Chondrocyte (in vitro differentiated cells): ENCODE data around the gene TUSC2. TPM values are rescaled to one million over a fixed set of nuclear protein-coding genes. Genes with fewer than 3 reads are reported as not detected.
A peak's percentile ranks its signal among the peaks of the same experiment; 100 is the strongest.

Experiments
- DNase-seq: peaks from one replicate; pipeline ENCODE4 v3.0.0; 2021; ENCODE audit warnings: mixed read lengths, low spot score
- H3K27ac Mint-ChIP-seq: one replicate; pipeline ENCODE4 v1.8.0; 2021; ENCODE audit warnings: mild to moderate bottlenecking, moderate library complexity, mixed read lengths; ENCODE audit not compliant: unreplicated experiment
- H3K27me3 Mint-ChIP-seq: 2 replicates; pipeline ENCODE4 v1.8.0; 2021; ENCODE audit warnings: low read depth, mixed read lengths
- H3K36me3 Mint-ChIP-seq: 2 replicates; pipeline ENCODE4 v1.8.0; 2021; ENCODE audit warnings: low read depth, mixed read lengths
- H3K4me1 Mint-ChIP-seq: 2 replicates; pipeline ENCODE4 v1.8.0; 2021; ENCODE audit warnings: low read depth, mild to moderate bottlenecking, mixed read lengths
- H3K4me3 Mint-ChIP-seq: one replicate; pipeline ENCODE4 v1.8.0; 2021; ENCODE audit warnings: mild to moderate bottlenecking, moderate library complexity, mixed read lengths; ENCODE audit not compliant: unreplicated experiment
- H3K9me3 Mint-ChIP-seq: 2 replicates; pipeline ENCODE4 v1.8.0; 2021; ENCODE audit warnings: low read depth, mixed read lengths
- total RNA-seq: library from RNA; stranded (reverse); gene quantifications from 3 replicates; pipeline ENCODE4 v1.2.1, GENCODE V29; 2021
- TF ChIP-seq, protein P1 (sequence below): fragments of 200-600 bp; sonication (generic); IDR thresholded peaks from 2 replicates; pipeline ENCODE4 v1.5.0; 2021; ENCODE audit warnings: antibody characterized with exemption, mild to moderate bottlenecking, moderate library complexity

The TUSC2 gene
- total RNA-seq, 1 donor from 2014 or later: 15.3 TPM

DNA sequence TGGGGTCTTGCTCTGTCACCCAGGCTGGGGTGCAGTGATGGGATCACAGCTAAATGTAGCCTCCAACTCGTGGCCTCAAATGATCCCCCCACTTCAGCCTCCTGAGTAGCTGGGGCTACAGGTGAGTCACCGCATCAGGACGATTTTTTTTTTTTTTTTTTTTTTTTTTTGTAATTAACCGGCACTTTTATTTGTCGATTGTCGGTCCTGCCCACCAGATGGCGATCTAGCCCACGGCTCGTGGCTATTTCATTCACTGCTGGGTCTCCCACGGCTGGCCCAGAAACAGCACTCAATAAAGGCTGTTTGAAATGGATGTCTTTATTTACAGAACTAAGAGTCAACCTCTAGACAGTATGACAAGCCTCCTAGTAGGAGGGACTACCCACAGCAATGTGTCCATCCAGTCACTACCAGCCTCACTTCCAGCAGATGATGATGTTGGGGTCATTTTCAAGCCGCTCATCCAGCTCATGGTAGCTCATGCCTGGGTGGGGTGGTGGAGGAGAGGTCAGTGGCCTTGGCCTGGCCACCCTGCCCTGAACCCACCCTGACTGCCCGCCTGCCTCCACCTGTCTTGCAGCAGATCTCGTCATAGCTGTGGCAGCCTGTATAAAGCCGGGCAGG, 19.3 kb upstream of the TUSC2 start:
- Mint-ChIP-seq H3K4me1 (peaks cover 36% of the 10 kb centered on the region), H3K9me3 (no peaks in the 10 kb centered on the region), H3K27ac (peak overlapping the region; percentile 22), H3K4me3 (no peak overlapping the region), H3K27me3 (no peaks in the 10 kb centered on the region), H3K36me3 (peaks cover 1% of the 10 kb centered on the region)
- no peak for DNase-seq
- TF ChIP-seq, protein P1, sequence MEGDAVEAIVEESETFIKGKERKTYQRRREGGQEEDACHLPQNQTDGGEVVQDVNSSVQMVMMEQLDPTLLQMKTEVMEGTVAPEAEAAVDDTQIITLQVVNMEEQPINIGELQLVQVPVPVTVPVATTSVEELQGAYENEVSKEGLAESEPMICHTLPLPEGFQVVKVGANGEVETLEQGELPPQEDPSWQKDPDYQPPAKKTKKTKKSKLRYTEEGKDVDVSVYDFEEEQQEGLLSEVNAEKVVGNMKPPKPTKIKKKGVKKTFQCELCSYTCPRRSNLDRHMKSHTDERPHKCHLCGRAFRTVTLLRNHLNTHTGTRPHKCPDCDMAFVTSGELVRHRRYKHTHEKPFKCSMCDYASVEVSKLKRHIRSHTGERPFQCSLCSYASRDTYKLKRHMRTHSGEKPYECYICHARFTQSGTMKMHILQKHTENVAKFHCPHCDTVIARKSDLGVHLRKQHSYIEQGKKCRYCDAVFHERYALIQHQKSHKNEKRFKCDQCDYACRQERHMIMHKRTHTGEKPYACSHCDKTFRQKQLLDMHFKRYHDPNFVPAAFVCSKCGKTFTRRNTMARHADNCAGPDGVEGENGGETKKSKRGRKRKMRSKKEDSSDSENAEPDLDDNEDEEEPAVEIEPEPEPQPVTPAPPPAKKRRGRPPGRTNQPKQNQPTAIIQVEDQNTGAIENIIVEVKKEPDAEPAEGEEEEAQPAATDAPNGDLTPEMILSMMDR: peak; percentile 86

DNA sequence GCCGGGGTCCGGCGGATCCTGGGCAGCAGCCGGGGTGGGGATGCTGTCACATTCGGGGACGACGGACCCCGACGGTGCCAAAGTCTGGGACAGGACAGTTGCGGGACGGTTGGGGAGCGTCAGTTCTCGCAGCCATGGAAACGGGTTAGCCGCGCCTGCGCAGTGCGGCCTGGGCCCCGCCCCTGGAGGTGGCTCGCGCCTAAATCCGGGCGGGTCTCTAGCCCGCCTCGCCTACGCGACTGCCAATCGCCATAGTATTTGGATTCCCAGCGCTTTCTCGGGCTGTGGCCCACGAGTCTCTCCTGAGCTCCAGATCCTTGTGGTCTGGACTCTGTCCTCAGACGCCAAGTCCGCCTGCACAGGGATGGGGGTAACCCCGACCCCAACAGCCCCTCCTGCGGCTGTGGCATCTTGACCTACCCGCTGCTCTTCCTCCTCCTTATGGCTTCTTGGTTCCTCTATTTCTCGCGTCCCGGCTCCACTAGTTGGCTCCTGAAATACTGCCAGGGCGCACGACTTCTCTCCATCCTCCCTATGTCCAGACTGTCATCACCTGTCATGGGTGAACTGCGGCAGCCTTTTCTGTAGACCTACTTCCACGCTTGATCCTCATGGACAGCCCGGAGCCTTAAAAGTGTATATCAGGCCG, 17.7 kb upstream of the TUSC2 start, which contains the start of gene ZMYND10:
Gene ZMYND10 (minus strand): TSS at position 147 of the 649 bp plus-strand sequence. CDS start 153 bp downstream, outside the sequence.
- DNase-seq: no peak
- Mint-ChIP-seq H3K4me1 (peaks cover 25% of the 10 kb centered on the region), H3K27me3 (no peaks in the 10 kb centered on the region), H3K9me3 (no peaks in the 10 kb centered on the region), H3K36me3 (peaks cover 1% of the 10 kb centered on the region), H3K4me3 (peak within 1 kb of the TSS; percentile 67), H3K27ac (peak within 1 kb of the TSS; percentile 22)
- TF ChIP-seq, protein P1: no peak

DNA sequence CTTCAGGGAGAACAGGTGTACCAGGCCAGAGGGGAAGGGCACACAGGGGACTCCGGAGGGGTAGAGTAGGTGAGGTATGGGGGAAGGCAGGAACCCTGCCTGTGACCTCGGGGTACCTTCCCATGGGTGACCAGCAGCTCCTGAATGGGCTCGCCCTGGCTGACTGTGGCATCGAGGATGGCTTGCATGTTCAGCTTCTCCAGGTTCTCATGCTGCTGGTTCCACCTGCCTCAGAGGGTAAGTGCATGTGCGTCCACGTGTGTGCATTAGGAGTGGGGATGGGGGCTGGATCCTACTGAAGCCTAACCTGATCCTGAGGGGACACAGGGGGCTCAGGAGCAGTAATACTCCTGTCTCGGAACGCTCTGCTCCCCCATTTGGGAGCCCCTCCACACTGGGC, 17.0 kb upstream of the TUSC2 start:
- TF ChIP-seq, protein P1: no peak
- DNase-seq: no peak
- Mint-ChIP-seq H3K4me3 (peak overlapping the region; percentile 67), H3K4me1 (peaks cover 20% of the 10 kb centered on the region), H3K36me3 (peaks cover 1% of the 10 kb centered on the region), H3K27ac (no peak overlapping the region), H3K9me3 (no peaks in the 10 kb centered on the region), H3K27me3 (no peaks in the 10 kb centered on the region)

DNA sequence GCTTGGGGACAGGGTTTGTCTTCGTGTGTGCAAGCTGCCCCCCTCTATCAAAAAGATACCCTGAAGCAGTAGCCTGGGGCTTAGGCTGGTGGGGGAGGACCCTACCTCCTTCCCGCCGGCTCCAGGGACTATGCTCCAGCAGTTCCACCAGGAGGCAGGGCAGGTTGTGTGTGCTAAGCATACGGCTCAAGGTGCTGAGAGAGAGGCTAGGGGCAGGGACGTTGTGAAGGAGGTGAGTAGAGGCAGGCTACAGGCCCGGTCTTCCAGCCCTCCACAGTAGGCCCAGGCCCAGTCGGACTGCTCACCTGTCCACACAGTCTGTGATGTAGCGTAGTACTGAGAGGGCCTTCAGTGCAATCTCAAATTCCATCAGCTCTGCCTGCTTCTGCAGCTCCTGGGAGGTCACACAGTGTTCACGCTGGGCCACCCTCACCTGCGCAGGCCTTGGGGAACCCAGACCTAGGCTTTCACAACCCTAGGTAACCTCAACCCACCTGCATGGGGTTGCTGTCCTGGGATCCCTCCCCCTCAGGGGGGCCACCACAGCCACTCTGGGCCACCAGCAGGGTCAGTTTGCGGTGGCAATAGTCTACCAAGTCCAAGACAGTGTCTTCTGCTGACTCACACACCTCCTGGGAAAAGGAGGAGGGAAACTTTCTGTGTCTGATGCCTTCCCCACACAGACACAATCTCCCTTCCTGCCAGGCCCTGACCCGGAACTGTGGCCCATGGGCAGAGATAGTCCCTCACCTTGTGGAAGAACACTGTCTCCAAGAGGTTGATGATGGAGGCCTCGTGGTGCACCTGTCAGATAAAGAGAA, 15.0 kb upstream of the TUSC2 start:
- Mint-ChIP-seq H3K27me3 (no peaks in the 10 kb centered on the region), H3K27ac (no peak overlapping the region), H3K36me3 (no peaks in the 10 kb centered on the region), H3K9me3 (no peaks in the 10 kb centered on the region), H3K4me3 (no peak overlapping the region), H3K4me1 (peaks cover 31% of the 10 kb centered on the region)
- TF ChIP-seq, protein P1: no peak
- no peak for DNase-seq

DNA sequence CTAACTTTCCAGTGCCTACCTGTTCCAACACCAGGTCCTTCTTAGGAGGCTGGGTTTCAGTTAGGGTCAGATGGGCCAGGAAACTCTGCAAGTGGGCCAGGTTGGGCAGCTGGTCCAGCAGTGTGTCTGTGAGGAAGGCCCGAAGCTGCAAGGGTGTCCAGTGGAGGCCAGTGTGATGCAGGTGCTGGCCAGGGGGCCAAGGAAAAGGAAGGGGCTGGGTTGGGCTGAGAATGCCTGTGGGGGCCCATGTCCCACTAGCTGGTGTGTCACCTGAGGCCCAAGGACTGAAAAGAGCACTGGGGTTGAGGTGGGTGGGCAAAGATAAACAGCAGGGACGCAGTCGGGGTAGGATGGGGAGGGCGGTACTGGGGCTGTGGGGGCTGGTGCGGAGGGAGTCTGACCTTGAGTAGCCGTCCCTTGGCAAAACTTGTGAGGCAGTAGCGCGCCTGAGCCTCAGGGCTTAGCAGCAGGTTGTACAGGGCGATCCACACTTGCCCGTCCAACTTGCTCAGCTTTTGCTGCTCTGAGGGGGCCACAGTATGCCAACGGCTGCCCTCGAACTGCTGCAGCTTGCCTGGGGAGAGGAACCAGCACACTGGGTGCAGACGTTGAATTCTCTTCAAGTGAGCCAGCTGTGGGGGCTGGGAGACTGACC, 14.1 kb upstream of the TUSC2 start:
- no peaks in the 10 kb centered on the region for H3K36me3 Mint-ChIP-seq
- no peaks in the 10 kb centered on the region for H3K9me3 Mint-ChIP-seq
- H3K27me3 Mint-ChIP-seq: no peaks in the 10 kb centered on the region
- peaks cover 29% of the 10 kb centered on the region for H3K4me1 Mint-ChIP-seq
- H3K4me3 Mint-ChIP-seq: no peak overlapping the region
- TF ChIP-seq, protein P1: no peak
- no peak for DNase-seq
- H3K27ac Mint-ChIP-seq: no peak overlapping the region
